Peyer's patch (tissue), 4 donors: ENCODE results near the gene POLR1D.
"Not testable (repeated sequence)": the region's sequence is repeated elsewhere in the genome, so short reads cannot be mapped to it uniquely, and the experiment has no call there.

Source experiments
- CTCF ChIP-seq, 6 experiments: fragments of 450-650 bp in 4 of 6; fragments of 200-600 bp in 2 of 6; sonication (generic) in 1 of 6; IDR thresholded peaks; one replicate each; pipeline ENCODE4 v1.5.1; 2017 to 2019; ENCODE audit warnings: antibody characterized with exemption in 6 of 6, mild to moderate bottlenecking in 3 of 6, moderate library complexity in 1 of 6
- POLR2A ChIP-seq, 2 donors: fragments of 450-650 bp; IDR thresholded peaks; one replicate each; pipeline ENCODE4 v1.5.1; 2017; ENCODE audit warnings: antibody characterized with exemption in 2 of 2, mild to moderate bottlenecking in 2 of 2, moderate library complexity in 2 of 2

GRCh38 chr13:27628766-27629165 is 7.1 kb downstream of the POLR1D start:
- not testable (repeated sequence) for TF ChIP-seq POLR2A, CTCF (IDR thresholded peaks at IDR 0.05)
